H1 (cell line): ENCODE data around the gene TIAM2. TPM values are rescaled to one million over a fixed set of nuclear protein-coding genes. Genes with fewer than 3 reads are reported as not detected.

Source experiments
- BRCA1 ChIP-seq: IDR thresholded peaks from 2 replicates; pipeline ENCODE4 v1.6.1; 2012; ENCODE audit warnings: low read depth, low read length, improper control_type of control experiment
- CREB1 ChIP-seq: IDR thresholded peaks from 2 replicates; pipeline ENCODE4 v1.6.1; 2012; ENCODE audit warnings: inconsistent platforms
- CTBP2 ChIP-seq: IDR thresholded peaks from 2 replicates; pipeline ENCODE4 v1.7.0; 2011; ENCODE audit warnings: borderline replicate concordance, mild to moderate bottlenecking, moderate library complexity, mixed read lengths, low read length; ENCODE audit not compliant: insufficient read depth, insufficient read length
- CTCF ChIP-seq, 3 experiments: IDR thresholded peaks; 1 replicate in 2 of 3; 2 replicates in 1 of 3; pipeline versions ENCODE4 v1.5.1 to v1.6.1; 2011; ENCODE audit warnings: low read length in 3 of 3, mild to moderate bottlenecking in 3 of 3, inconsistent platforms in 2 of 3, low read depth in 1 of 3, moderate library complexity in 1 of 3; ENCODE audit not compliant: insufficient read depth in 1 of 3; ENCODE audit errors: control extremely low read depth in 1 of 3
- HDAC2 ChIP-seq, 2 experiments: fragments of 300-600 bp in 1 of 2; sonication (generic) in 1 of 2; IDR thresholded peaks; 2 replicates each; pipeline ENCODE4 v1.6.1; 2011 to 2012; ENCODE audit warnings: low read depth in 2 of 2, low read length in 2 of 2, mild to moderate bottlenecking in 2 of 2, moderate library complexity in 2 of 2, borderline replicate concordance in 1 of 2, inconsistent platforms in 1 of 2
- SIX5 ChIP-seq: IDR thresholded peaks from 2 replicates; pipeline ENCODE4 v1.6.1; 2011; ENCODE audit warnings: mild to moderate bottlenecking, low read depth, low read length
- SP2 ChIP-seq: IDR thresholded peaks from 2 replicates; pipeline ENCODE4 v1.6.1; 2012; ENCODE audit warnings: mild to moderate bottlenecking, low read length, inconsistent platforms
- polyA plus RNA-seq, 7 experiments: library from polyadenylated mRNA; depleted of rRNA in 3 of 7; stranded (reverse) in 5 of 7; unstranded in 2 of 7; fragments of >200 nt in 5 of 7; fragments of 200-250 nt in 2 of 7; gene quantifications; 1 replicate in 5 of 7; 2 replicates in 1 of 7; 4 replicates in 1 of 7; pipeline versions ENCODE4 v1.2.1 to v1.2.3, GENCODE V29; 2011 to 2013; ENCODE audit warnings: missing spikeins in 2 of 7, mixed read lengths in 2 of 7
- total RNA-seq: library from RNA; stranded (reverse); fragmentation: NEBNext Ultra II Directional; extraction: Animal tissue kit (Norgen Biotek cat#: 25700); gene quantifications from 2 replicates; pipeline ENCODE4 v1.2.1, GENCODE V29; 2021

The TIAM2 gene
- total and polyA plus RNA-seq, 2 of the 8 experiments (the other 6 are each of a cell fraction or from before 2014, with no cell fraction given), result 7.4 to 23.9 TPM

GRCh38 chr6:155270561-155271091 is 275.5 kb downstream of the TIAM2 start (continued):
- no peak for TF ChIP-seq HDAC2 (IDR thresholded peaks at IDR 0.05; ENCODE audit: borderline replicate concordance in 1 of 2, low read depth in 2 of 2, low read length in 2 of 2)
- TF ChIP-seq CTCF (IDR thresholded peaks at IDR 0.05; ENCODE audit: control extremely low read depth in 1 of 3, insufficient read depth in 1 of 3, low read depth in 1 of 3, low read length in 3 of 3), result no peak
- TF ChIP-seq SIX5, result no peak
- no peak for TF ChIP-seq CREB1
- no peak for TF ChIP-seq BRCA1
- no peak for TF ChIP-seq CTBP2
- TF ChIP-seq SP2, result no peak
